Hepatocyte (in vitro differentiated cells): Measurements from ENCODE around the gene DGKQ. TPM values are rescaled to one million over a fixed set of nuclear protein-coding genes. Genes with fewer than 3 reads are reported as not detected.

Source experiments
- DNase-seq: peaks from one replicate; pipeline ENCODE4 v3.0.0-alpha.2; 2016; ENCODE audit warnings: low spot score
- H2AFZ ChIP-seq: fragments of 200-600 bp; sonication (generic); 2 replicates; pipeline ENCODE4 v1.6.0; 2016; ENCODE audit warnings: antibody characterized with exemption, mild to moderate bottlenecking
- H3K27ac ChIP-seq: fragments of 200-600 bp; sonication (generic); 2 replicates; pipeline ENCODE4 v1.5.1; 2016; ENCODE audit warnings: mild to moderate bottlenecking
- H3K27me3 ChIP-seq: fragments of 200-600 bp; sonication (generic); 2 replicates; pipeline ENCODE4 v1.6.1; 2016
- H3K36me3 ChIP-seq: fragments of 200-600 bp; sonication (generic); replicated peaks from 2 replicates; pipeline ENCODE4 v1.5.1; 2016; ENCODE audit warnings: low read depth; ENCODE audit not compliant: insufficient read depth
- H3K4me1 ChIP-seq: fragments of 200-600 bp; sonication (generic); 2 replicates; pipeline ENCODE4 v1.5.1; 2016; ENCODE audit warnings: mild to moderate bottlenecking, moderate library complexity; ENCODE audit not compliant: insufficient read depth
- H3K4me2 ChIP-seq: fragments of 200-600 bp; sonication (generic); 2 replicates; pipeline ENCODE4 v1.6.0; 2016
- H3K4me3 ChIP-seq: fragments of 200-600 bp; sonication (generic); 2 replicates; pipeline ENCODE4 v1.5.1; 2016; ENCODE audit warnings: mild to moderate bottlenecking
- H3K79me2 ChIP-seq: fragments of 200-600 bp; sonication (generic); 2 replicates; pipeline ENCODE4 v1.6.0; 2017; ENCODE audit warnings: mild to moderate bottlenecking
- H3K9me2 ChIP-seq: fragments of 200-600 bp; sonication (generic); replicated peaks from 2 replicates; pipeline ENCODE4 v1.6.0; 2017; ENCODE audit warnings: mild to moderate bottlenecking; ENCODE audit not compliant: insufficient read depth
- H3K9me3 ChIP-seq: fragments of 200-600 bp; sonication (generic); 2 replicates; pipeline ENCODE4 v1.5.1; 2016; ENCODE audit warnings: low read depth, mild to moderate bottlenecking
- H4K20me1 ChIP-seq: fragments of 200-600 bp; sonication (generic); 2 replicates; pipeline ENCODE4 v1.6.0; 2016; ENCODE audit warnings: mild to moderate bottlenecking; ENCODE audit not compliant: insufficient read depth, poor library complexity, severe bottlenecking
- EZH2 ChIP-seq: fragments of 200-600 bp; sonication (generic); IDR thresholded peaks from 2 replicates; pipeline ENCODE4 v1.6.1; 2016; ENCODE audit warnings: antibody characterized with exemption, mild to moderate bottlenecking, borderline replicate concordance
- EZH2phosphoT487 ChIP-seq: fragments of 200-600 bp; sonication (generic); IDR thresholded peaks from one replicate; pipeline ENCODE4 v1.6.1; 2018; ENCODE audit warnings: antibody characterized with exemption, mild to moderate bottlenecking, low read depth, moderate library complexity; ENCODE audit not compliant: unreplicated experiment, severe bottlenecking
- WGBS: methylation state at CpG from one replicate; pipeline ENCODE4 v1.1.6; 2016; ENCODE audit warnings: low lambda C conversion rate; ENCODE audit errors: missing lambda C conversion rate; 5-methylcytosine and 5-hydroxymethylcytosine counted together
- polyA plus RNA-seq: library from polyadenylated mRNA; unstranded; fragments of >200 nt; fragmentation: Nextera tagmentation; extraction: Ambion mirVana; gene quantifications from 2 replicates; pipeline ENCODE4 v1.2.1, GENCODE V29; 2016
- total RNA-seq: library from RNA; depleted of rRNA; stranded (reverse); fragments of >200 nt; gene quantifications from 2 replicates; pipeline ENCODE4 v1.2.3, GENCODE V29; 2014
- TF ChIP-seq, protein P1 (sequence below): fragments of 200-600 bp; sonication (generic); IDR thresholded peaks from 2 replicates; pipeline ENCODE4 v1.5.1; 2016; ENCODE audit warnings: antibody characterized with exemption, mild to moderate bottlenecking; ENCODE audit not compliant: poor library complexity

The DGKQ gene
- total and polyA plus RNA-seq, 2 experiments from 2014 or later, result 17.4 to 20.7 TPM

DNA sequence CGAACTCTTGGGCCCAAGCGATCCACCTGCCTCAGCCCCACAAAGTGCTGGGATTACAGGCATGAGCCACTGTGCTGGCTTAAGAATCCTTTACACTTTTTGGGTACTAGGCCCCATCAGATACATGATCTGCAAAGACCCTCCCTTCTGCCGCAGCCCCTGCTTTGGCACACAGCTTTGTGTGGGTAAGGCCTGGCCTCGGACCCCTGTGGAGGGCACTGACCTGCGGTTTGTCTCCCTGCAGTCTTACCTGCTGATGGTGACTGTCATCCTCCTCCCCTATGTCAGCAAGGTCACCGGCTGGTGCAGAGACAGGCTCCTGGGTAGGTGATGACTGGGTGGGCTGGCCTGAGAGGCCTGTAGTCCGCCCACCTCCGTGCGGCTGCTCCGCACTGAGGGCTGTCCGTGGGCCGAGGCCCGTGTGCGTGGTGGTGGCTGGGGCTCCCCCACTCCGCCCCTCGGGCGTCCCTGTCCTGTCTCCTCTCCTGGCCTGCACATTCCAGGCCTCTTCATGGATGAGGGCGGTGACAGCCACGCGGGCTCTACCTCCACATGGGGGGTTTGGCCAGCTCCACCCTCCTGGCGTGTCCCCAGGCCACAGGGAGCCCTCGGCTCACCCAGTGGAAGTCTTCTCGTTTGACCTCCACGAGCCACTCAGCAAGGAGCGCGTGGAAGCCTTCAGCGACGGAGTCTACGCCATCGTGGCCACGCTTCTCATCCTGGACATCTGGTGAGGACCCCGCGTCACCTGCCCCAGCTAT lies 18.0 kb downstream of the DGKQ start:
- Histone ChIP-seq H3K9me2 (no peaks in the 10 kb centered on the region), H3K9me3 (no peaks in the 10 kb centered on the region), H3K36me3 (no peaks in the 10 kb centered on the region), H3K4me3 (no peak overlapping the region), H2AFZ (no peak overlapping the region), H3K4me1 (no peaks in the 10 kb centered on the region), H3K79me2 (no peaks in the 10 kb centered on the region), H3K4me2 (no peak overlapping the region), H3K27me3 (no peaks in the 10 kb centered on the region), H3K27ac (no peak overlapping the region), H4K20me1 (no peaks in the 10 kb centered on the region)
- TF ChIP-seq EZH2, result no peak
- TF ChIP-seq EZH2phosphoT487, result no peak
- TF ChIP-seq, protein P1, sequence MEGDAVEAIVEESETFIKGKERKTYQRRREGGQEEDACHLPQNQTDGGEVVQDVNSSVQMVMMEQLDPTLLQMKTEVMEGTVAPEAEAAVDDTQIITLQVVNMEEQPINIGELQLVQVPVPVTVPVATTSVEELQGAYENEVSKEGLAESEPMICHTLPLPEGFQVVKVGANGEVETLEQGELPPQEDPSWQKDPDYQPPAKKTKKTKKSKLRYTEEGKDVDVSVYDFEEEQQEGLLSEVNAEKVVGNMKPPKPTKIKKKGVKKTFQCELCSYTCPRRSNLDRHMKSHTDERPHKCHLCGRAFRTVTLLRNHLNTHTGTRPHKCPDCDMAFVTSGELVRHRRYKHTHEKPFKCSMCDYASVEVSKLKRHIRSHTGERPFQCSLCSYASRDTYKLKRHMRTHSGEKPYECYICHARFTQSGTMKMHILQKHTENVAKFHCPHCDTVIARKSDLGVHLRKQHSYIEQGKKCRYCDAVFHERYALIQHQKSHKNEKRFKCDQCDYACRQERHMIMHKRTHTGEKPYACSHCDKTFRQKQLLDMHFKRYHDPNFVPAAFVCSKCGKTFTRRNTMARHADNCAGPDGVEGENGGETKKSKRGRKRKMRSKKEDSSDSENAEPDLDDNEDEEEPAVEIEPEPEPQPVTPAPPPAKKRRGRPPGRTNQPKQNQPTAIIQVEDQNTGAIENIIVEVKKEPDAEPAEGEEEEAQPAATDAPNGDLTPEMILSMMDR, result no peak
- DNase-seq, result no peak
- 95% methylated on average over 33 of the region's 33 CpGs for WGBS

DNA sequence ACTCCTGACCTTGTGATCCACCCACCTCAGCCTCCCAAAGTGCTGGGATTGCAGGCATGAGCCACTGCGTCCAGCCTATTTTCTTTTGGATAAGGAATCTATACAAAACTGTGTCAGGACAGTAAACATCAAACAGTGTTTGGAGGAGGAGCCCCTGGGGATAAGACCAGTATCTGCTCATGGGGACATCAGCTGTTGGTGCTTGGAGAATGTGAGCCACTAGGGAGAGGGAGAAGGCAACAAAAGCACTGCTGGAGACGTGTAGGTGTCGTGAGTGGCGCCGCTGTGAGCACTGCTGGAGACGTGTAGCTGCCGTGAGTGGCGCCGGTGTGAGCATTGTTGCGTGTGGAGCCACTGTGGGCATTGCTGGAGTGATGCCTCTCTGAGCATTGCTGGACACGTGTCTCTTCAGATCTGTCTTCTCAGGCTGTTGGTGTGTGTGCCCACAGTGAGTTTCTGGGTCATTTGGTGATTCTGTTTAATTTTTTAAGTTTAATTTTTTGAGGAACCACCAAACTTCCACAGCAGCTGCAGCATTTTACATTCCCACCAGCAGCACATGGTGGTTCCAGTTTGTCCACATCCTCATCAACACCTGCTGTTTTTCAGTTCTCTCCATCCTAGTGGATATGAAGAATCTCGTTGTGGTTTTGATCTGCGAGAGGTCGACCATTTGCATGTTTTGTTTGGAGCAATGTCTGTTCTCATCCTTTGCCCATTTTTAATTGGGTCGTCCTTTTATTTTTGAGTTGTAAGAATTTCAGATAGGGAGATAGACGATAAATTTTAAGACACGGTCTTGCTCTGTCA lies 19.0 kb downstream of the DGKQ start:
- Histone ChIP-seq H3K4me1 (no peaks in the 10 kb centered on the region), H3K27ac (no peak overlapping the region), H2AFZ (no peak overlapping the region), H3K79me2 (no peaks in the 10 kb centered on the region), H3K9me3 (no peaks in the 10 kb centered on the region), H3K36me3 (no peaks in the 10 kb centered on the region), H3K4me3 (no peak overlapping the region), H3K4me2 (no peak overlapping the region), H4K20me1 (no peaks in the 10 kb centered on the region), H3K27me3 (no peaks in the 10 kb centered on the region), H3K9me2 (no peaks in the 10 kb centered on the region)
- WGBS, result 90% methylated on average over 17 of the region's 17 CpGs
- DNase-seq, result no peak
- TF ChIP-seq EZH2phosphoT487, result no peak
- TF ChIP-seq, protein P1, result no peak
- TF ChIP-seq EZH2, result no peak

DNA sequence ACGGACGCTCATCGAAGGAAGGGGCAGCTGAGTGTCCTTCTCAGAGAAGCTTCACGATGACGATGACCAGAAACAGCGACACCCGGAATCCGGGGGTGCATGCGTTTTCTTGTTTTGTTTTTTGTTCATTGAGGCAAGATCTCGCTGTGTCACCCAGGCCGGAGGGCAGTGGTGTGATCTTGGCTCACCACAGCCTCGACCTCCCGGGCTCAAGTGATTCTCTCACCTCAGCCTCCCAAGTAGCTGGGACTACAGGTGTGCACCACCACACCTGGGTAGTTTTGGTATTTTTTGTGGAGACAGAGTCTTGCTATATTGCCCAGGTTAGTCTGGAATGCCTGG lies 19.8 kb downstream of the DGKQ start:
- Histone ChIP-seq H3K36me3 (no peaks in the 10 kb centered on the region), H3K4me1 (no peaks in the 10 kb centered on the region), H3K4me3 (no peak overlapping the region), H3K4me2 (no peak overlapping the region), H3K9me3 (no peaks in the 10 kb centered on the region), H3K79me2 (no peaks in the 10 kb centered on the region), H3K27me3 (no peaks in the 10 kb centered on the region), H2AFZ (no peak overlapping the region), H3K27ac (no peak overlapping the region), H3K9me2 (no peaks in the 10 kb centered on the region), H4K20me1 (no peaks in the 10 kb centered on the region)
- TF ChIP-seq EZH2, result no peak
- TF ChIP-seq, protein P1, result no peak
- no peak for TF ChIP-seq EZH2phosphoT487
- WGBS, result 97% methylated on average over 13 of the region's 13 CpGs
- DNase-seq, result no peak
